GM19238 (cell line): Measurements from ENCODE around the gene DAB1.

ENCODE experiments used
- DNase-seq: peaks from one replicate; pipeline ENCODE4 v3.0.0; 2011; ENCODE audit warnings: low spot score; ENCODE audit not compliant: insufficient read length

Gene DAB1

DNA sequence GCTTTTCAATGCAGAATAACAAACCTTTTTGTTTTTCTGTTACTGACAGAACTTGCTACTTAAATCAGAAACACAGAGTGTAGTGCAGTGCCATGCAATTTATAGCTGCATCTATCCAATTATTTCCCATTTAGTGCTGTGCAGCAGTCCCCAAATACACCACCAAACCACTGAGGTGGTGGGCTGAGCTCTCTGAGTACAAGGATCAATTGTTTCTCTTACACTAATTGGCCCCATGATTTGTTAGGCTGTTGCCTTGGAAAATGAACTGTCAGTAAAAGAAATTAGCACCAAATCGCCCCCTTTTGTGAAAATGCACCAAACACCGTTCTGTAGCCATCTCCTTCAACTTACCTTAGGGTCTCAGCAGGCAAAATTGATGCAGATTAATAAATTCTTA is 339.2 kb downstream of the DAB1 start:
- DNase-seq = no peak

DNA sequence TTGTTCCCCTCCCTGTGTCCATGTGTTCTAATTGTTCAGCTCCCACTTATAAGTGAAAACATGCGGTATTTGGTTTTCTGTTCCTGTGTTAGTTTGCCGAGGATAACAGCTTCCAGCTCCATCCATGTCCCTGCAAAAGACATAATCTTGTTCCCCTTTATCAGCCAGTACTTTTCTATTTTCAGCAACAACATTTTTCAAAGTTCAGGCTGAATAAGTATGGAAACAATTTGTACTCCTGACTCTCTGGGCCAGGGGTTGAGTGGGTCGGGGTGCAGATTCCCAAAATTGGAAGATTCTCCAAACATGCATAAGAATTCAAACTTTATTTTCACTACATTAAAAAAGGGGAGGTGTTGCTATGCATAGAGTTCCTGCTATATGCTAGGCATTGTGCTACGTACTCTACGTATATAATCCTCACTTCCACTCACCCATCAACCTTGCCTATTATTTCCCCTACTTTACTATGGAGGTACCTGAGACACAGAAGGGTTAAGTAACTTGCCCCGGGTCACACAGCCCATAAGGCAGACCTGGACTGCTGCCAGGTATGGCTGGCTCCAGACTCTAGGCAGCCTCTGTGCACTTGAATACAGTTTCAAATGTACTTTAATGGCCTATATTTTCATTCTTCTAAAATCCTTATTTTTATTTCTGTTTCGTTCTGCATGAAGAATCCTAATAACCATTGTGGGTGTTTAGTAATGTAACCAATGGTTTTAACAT is 341.0 kb downstream of the DAB1 start:
- no peak for DNase-seq

DNA sequence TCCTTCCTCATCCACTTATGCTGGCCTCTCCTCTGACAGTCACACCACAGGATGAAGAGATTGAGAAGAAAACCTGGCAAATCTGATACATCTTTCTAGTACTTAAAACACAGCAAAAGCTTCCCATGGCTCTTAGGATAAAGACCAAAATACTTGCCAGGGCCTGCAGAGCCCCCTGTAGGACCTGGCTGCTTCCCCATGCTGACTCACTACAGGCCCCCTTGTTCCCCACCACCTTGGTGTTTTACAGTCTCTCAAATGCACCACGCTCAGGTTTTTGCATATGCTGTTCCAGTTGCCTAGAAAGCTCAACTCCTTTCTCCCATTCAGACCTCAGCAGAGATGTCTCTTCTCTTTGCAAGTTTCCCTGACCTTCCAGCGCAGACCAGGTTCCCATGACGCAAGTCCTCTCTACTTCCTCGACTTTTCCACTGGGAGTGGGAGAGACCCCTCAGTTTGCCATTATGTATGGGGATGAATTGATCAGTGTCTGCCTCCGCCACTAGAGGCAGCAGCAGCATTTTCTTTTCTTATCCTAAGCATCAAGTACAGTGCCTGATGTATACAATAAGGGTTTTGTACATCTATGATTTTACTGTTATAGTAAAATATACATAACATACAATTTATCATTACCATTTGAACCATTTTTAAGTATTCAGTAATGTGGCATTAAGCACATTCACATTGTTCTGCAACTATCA is 344.3 kb downstream of the DAB1 start:
- DNase-seq = no peak

DNA sequence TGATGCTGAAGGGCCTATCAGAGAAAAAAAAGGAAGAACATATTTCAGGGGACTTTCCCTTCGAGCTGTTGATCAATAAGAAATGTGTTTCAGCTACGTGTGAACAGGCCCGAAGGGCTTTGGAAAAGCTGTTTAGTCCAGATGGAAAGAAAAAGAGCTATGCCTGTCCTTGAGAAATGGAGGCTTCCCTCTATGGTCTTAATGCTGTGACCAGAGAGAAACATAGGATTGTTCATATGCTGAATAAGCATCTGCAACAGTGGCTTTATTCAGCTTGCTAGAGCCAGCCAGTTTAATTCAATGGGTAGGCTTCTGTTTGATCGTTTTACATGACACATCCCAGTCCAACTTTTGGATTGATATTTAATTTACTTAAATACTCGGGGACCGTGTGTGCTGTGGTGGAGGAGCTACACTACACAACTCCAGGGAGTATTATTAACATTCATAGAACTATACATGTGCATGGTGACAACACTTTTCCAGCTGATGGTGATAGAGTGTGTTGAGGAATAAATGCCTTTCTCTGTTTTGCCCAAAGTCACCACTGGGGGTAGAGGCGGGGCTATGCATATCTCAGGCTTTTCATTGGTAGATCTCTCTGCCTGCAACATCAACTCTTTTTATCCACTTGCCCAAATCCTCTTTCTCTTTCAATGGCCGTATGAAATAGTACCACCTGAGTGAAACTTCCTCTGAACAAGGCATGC is 351.3 kb downstream of the DAB1 start:
- DNase-seq = no peak

DNA sequence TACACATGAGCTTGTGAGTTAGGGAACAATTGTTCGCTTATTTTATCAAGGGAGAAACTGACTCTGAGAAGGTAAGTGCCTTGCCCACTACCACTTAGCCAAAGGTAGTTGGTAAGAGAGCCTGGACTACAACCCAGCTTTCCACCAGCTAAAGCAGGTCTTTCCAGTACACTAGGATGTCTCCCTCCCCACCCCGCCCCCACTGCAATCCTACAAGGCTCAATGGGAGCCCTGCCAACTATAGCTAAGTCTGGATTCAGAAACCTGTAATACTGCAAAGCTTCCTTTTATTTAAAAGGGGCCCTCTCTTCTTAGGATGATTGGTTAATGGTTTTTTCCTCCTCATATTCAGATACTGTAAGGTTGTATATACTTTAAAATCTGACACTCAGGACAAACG is 356.0 kb downstream of the DAB1 start:
- no peak for DNase-seq

DNA sequence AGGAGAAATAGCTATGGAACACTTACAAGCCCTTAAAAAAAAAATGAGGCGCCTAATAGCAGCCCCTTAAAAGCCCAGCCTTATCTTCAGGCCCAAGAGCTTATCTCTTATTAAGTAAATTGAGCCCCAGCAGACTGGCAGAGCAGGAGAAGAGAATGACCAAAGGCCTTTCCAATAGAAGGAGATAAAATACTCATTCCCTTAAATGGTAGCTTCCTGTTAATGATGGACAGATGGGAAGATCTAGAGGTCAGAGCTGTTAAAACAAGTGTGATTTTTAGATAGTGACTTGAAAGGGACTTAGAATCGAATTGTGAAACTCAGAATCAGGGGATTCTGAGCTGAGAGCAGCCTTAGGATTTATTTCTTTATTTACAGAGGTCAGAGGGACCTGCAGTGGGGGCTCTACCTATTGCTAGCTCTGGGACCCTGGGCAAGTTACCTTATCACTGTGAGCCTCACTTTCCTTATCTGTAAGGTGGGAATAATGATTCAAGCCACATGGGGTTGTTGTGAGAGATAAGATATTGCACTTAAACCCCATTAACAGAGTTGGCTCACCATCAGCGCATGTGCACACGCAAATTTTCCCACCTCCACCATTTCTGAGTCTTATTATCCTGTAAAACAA is 356.8 kb downstream of the DAB1 start:
- DNase-seq = no peak

DNA sequence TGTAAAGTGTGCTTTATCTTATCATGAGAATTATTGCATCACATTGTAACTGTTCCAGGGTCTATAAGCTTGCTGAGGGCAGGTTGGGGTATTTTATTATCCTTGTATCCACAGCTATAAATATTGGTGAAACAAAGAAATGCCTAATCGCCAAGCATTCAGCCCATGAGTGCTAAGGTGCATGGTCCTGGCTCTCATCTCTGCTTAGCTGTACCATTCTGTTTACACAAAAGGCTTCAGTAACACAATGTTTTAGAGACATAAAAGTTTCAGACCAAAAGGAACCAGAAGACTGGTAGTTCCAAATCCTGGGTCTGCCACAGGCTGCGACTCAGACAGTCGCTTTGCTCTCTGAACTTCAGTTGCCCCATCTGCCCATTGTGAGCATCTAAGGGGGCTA is 358.4 kb downstream of the DAB1 start:
- no peak for DNase-seq

DNA sequence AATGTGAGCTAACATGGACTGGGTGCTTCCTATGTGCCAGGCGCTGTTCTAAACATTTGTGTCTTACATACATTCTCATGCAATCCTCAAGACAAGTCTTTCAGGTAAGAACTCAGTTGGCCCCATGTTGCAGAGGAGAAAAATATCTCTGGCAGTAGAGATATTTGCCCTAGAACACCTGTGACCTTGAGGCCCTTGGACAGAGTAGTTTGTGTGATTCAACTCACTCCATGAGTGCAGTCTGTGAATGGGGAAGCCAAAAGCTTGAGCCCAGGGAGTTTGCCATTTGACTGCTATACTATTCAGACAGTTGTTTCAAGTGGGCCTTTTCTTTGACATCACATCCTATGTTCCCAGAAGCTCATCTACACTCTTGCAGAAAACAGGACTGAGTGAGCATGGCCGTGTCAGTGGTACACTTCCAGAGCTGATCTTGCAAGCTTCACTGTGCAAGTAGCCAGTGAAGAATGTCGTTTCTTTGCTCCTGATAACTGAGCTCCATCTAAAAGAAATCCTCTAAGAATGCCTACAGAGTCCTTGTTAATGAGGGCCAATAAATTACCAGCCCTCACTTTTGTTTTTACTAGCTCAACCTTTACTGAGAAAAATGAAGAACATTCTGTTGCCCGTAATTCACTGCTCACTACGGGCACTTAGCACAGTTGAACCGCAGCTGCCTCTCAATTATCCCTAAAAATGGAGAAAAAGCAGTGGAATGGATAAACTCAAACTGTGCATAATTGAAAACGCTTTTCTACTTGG is 359.3 kb downstream of the DAB1 start:
- DNase-seq = no peak

DNA sequence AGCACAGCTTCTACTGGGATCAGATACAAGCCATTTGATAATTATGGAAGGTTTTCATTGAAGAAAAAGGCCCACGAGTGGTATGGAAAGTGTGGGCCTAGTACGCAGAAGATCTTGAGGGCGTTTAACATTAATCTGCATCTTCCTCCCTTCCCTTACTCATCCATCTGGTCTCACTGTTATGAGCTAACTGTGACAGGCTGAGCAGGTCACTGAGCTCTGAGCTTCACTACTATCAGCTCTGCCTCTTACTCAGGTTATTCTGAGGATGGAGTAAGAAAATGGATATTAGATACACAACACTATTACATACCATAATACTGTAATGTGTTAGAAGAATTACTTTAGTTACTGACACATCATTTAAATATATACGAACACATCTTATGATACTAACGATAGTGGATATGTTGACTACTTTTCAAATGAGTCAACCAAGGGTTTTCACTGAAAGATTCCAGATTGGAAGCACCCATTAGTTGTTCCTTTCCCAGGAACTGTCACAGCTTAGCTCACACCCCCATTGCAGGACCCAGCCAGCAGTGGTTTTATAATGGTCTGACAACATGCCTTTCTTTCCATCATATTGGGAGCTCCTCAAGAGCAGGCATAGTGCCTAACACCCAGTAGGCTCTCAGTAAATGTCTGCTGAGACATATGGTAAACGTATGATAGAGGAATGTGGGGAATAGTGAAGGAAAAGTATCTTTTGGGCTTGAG is 360.3 kb downstream of the DAB1 start:
- no peak for DNase-seq

DNA sequence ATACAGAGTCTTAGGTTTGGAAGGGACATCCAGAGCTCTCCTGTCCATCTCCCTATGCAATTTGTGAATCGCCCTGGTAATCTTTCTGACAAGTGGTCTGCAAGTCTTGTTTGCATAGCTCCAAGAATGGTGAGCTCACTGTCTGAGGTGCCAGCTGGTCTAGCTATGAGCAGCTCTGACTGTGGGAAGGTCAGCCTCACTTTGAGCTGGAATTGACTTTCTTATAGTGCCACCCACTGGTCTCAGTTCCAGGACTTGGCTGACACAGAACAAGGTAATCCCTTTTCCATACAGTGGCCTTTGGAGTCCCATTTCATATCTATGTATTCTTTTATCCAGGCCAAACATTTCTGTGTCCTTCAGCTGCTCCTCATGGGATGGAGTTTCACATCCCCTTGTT is 362.5 kb downstream of the DAB1 start:
- DNase-seq = no peak

DNA sequence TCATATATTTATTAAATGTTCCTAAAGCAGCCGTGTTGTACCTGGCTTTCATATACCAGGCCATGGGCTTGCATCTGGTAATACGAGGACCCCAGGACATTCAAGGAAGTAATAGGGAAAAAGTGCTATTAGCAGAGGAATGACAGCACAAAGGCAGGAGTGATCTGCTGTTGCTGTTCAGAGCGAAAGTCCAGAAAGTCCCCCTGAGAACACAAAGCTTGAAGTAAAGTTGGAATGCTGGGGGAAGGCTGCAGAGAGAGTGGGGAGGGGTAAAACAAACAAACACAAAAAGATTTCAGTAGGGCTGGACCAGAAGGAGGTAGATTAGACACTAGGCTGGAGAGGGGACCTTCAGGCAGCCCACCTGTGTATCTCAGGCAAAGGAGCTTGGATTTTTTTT is 363.4 kb downstream of the DAB1 start:
- DNase-seq = no peak

DNA sequence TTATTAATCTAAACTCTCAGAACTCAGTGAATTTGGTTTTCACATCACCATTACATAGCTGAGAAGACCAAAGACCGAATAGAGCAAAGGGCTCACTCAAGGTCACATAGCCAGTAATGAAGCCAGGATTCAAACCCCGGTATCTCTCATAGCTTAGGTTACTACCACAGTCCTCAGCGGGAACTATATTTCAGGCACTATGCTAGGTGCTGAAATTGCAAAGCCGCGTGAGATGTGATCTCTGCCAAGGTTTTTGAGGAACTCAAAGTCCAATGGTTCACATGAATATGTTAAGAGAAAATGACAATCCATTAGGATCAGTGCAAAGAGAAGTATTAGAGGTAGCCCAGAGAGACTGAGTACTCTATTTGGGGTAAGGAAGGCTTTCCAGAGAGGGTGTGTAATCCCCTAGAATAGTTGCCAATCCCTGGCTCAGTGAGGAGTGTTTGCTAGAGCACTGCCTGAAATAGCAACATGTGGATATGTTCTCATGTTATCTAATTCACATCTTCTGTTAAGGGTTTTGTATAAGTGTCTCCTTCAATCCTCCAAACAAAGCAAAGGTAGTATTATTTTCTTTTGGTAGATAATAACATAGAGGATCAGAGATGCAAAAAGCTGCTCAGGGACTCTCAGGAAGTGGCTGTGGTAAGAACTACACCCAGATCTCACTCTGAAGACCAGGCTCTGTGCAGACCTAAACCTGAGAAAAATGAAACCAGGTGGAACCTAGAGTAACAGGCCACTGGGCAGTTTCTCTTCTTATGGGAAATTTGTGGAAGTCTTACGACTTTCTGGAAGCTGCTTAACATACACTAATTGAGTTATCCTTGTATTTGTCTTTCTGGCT is 365.0 kb downstream of the DAB1 start:
- no peak for DNase-seq

DNA sequence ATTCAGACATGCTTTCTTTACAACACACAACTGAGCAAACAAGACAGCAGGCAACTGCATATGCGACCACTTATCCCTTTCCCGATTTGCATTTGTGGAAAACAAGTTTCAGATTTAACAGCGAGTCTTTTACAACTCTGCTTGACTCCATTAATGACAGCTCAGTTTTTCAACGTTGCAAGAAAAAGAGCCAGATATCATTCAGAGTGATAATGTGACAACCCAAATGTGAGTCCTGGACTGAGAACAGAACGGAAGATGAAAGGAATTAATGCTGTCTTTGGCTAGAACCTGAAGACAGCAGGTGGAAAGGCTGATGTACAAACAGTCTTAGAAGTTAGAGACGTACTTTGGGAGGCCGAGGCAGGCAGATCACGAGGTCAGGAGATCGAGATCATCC is 375.0 kb downstream of the DAB1 start:
- no peak for DNase-seq

DNA sequence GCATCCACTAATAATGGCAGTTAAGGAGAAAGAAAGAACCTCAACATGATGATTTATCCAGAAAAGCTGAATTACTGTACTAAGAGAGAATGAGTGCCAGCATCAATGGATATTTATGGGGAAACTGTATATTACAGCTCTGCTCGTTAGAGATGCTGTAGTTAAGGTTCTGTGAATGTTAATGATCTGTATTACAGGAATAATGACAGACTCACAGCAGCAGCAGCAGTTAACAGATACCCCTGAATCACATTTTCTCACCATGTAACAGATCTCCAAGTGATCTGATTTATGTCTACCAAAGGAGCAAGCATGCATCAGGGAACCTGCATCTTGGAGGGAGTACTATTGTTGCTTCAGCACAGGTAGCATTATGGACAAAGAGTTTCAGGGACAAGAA is 377.4 kb downstream of the DAB1 start:
- DNase-seq = no peak

DNA sequence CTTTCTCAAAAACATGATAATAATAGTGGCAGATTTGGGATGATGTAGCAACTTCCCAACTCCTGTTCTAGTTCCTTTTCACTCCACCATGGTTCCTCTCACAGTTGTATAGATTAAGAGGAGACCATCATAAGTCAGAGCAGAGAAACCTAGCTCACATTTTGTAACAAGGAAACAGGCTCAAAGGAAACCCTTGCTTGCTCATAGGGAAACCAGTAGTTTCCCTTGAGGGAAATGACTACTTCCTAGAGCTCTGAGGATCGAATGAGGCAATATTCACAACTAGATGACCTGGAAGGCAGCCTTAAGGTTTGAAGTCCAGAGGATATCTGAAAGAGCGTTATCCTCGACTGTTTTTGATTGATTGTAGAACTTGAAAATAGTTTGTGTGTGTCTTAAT is 382.0 kb downstream of the DAB1 start:
- no peak for DNase-seq

DNA sequence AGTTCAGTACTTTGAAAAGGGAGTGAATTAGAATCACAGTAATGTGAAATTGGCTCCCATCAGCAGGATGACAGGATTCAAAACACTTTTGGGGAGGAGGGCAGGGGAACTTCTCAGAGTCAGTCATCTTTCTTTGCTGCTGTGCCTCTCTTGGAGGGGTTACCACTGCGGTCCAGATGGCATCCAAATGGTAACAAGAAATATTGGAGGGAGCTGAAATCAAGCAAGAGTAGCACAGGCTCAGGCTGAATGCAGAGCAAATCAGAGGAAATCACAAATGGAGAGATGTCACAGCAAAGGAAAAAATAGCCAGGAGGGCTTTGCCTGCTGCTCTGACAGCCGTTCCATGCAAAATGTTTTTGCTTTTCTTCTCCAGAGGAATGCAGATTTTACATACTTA is 383.0 kb downstream of the DAB1 start:
- DNase-seq = no peak

DNA sequence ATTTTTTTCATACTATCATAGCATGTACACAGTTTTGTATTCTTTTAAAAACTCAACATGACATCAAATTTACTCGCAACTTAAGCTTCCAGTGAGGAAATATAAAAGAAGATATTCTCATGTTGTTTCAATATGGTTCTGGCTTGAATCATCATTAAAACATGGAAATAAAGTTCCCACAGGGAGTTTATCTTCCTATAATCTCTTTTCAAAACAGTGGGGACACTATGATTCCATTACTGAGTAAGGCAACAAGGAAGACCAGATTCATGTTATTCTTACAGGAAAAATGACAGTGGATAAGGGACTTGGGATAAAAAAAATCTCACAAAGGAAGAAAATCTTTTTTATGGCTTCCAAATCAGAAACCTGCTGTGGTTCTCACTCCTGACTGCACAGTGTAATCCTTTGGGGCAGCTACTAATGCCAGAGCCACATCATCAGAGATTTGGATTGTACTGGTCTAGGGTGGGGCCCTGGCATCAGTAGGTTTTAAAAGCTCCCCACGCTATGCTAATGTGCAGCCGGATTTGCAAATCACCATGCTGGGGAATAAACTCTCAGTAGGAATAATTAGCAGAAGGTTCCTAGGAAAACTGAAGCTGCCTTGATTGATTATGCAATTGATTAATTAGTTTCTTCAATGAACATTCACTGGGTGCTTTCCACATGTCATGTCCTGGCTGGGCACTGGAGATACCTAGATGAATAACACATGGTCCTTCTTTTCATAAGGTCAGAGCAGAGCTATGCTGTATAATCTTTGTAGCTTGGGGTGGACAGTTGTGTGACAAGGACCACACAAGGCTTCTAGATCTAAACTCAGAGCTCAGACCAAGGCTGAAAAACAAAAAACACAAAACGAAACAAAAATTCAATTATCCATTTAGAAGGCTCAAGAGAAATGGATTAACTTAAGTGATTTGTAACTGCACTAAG is 386.9 kb downstream of the DAB1 start:
- DNase-seq = no peak

DNA sequence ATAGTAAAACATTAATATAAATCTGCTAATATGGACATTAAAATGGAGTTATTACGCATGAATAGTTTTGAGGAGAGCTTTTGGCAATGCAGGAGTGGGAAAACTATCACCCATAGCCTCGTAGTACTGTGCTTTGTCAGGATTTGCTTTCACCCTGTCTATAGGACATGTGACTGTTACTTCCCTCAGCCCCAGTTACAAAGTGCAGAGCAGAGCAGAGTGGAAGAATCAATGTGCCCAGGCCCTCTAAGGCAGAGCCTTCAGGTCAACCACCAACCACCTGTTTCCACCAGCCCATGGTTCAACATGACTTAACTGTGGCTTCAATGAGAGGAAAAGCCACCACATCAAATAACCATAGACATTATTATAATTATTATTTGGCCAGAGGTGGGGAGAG is 389.1 kb downstream of the DAB1 start:
- no peak for DNase-seq
